Body of pancreas (tissue), 4 donors: ENCODE data around the gene FLVCR1.

Experiments used
- CTCF ChIP-seq, 7 experiments: fragments of 450-650 bp in 4 of 7; fragments of 200-600 bp in 3 of 7; sonication (generic) in 3 of 7; IDR thresholded peaks; one replicate each; pipeline ENCODE4 v1.5.1; 2016 to 2019; ENCODE audit warnings: antibody characterized with exemption in 7 of 7
- POLR2A ChIP-seq, 3 donors: fragments of 450-650 bp; IDR thresholded peaks; one replicate each; pipeline ENCODE4 v1.6.1; 2016; ENCODE audit warnings: antibody characterized with exemption in 3 of 3, mild to moderate bottlenecking in 2 of 3

- TF ChIP-seq POLR2A (IDR thresholded peaks at IDR 0.05) (no peak), CTCF (IDR thresholded peaks at IDR 0.05) (no peak)
Observed at GRCh38 chr1:212903664-212904063, 45.6 kb downstream of the FLVCR1 start.
